HCT116 (cell line): ENCODE measurements around the gene C1orf159.

Source experiments
- CEBPB ChIP-seq: IDR thresholded peaks from 2 replicates; pipeline ENCODE4 v1.6.1; 2012; ENCODE audit warnings: low read depth
- EZH2 ChIP-seq: fragments of 200-600 bp; sonication (generic); IDR thresholded peaks from 2 replicates; pipeline ENCODE4 v1.6.1; 2017; ENCODE audit warnings: antibody characterized with exemption, mixed run types
- JUND ChIP-seq: IDR thresholded peaks from 2 replicates; pipeline ENCODE4 v1.6.1; 2012
- POLR2A ChIP-seq: IDR thresholded peaks from 2 replicates; pipeline ENCODE4 v1.7.0; 2011; ENCODE audit warnings: borderline replicate concordance; ENCODE audit not compliant: insufficient read depth, insufficient read length; ENCODE audit errors: extremely low read depth
- POLR2AphosphoS5 ChIP-seq: IDR thresholded peaks from 2 replicates; pipeline ENCODE4 v1.6.1; 2011; ENCODE audit warnings: mild to moderate bottlenecking, low read depth, low read length, moderate library complexity
- SP1 ChIP-seq: IDR thresholded peaks from 2 replicates; pipeline ENCODE4 v1.6.1; 2012; ENCODE audit warnings: low read depth
- YY1 ChIP-seq: IDR thresholded peaks from 2 replicates; pipeline ENCODE4 v1.6.1; 2011; ENCODE audit warnings: low read length, low read depth, moderate library complexity, mild to moderate bottlenecking; ENCODE audit not compliant: insufficient replicate concordance; ENCODE audit errors: extremely low read depth
- ZFX ChIP-seq: fragments of 450-650 bp; IDR thresholded peaks from 2 replicates; pipeline ENCODE4 v1.6.1; 2017
- TF ChIP-seq, protein P1 (sequence below), 3 experiments: fragments of 200-600 bp in 1 of 3; sonication (generic) in 1 of 3; IDR thresholded peaks in 2 of 3; conservative IDR thresholded peaks in 1 of 3; 2 replicates each; pipeline ENCODE4 v1.5.1; 2012 to 2017; ENCODE audit warnings: low read depth in 2 of 3, low read length in 2 of 3, antibody characterized with exemption in 1 of 3, borderline replicate concordance in 1 of 3, control low read depth in 1 of 3, mild to moderate bottlenecking in 1 of 3, mixed read lengths in 1 of 3, mixed run types in 1 of 3, moderate library complexity in 1 of 3; ENCODE audit not compliant: insufficient read depth in 1 of 3
- TF ChIP-seq, protein P2 (sequence below): IDR thresholded peaks from 2 replicates; pipeline ENCODE4 v1.6.1; 2012; ENCODE audit warnings: low read depth

DNA sequence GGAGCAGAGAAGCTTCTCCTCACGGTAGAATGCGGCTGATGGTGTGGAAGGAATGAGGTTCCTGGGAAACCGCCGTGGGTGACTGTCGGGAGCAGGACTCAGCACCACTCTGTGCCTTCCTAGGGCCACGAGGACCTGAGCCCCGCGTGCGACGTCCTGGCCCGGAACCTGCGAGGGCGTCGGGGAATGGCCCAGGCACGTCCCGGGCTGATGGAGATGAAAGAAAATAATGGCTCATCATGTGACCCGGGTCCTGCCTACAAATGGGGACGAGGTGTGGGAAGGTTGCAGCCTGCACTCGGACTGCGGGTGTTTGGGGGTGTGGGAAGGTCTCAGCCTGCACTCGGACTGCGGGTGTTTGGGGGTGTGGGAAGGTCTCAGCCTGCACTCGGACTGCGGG, 32.7 kb upstream of the C1orf159 start:
- TF ChIP-seq POLR2A = no peak
- TF ChIP-seq, protein P1, sequence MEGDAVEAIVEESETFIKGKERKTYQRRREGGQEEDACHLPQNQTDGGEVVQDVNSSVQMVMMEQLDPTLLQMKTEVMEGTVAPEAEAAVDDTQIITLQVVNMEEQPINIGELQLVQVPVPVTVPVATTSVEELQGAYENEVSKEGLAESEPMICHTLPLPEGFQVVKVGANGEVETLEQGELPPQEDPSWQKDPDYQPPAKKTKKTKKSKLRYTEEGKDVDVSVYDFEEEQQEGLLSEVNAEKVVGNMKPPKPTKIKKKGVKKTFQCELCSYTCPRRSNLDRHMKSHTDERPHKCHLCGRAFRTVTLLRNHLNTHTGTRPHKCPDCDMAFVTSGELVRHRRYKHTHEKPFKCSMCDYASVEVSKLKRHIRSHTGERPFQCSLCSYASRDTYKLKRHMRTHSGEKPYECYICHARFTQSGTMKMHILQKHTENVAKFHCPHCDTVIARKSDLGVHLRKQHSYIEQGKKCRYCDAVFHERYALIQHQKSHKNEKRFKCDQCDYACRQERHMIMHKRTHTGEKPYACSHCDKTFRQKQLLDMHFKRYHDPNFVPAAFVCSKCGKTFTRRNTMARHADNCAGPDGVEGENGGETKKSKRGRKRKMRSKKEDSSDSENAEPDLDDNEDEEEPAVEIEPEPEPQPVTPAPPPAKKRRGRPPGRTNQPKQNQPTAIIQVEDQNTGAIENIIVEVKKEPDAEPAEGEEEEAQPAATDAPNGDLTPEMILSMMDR (IDR thresholded peaks at IDR 0.05 in 2 of 3, conservative IDR thresholded peaks at IDR 0.05 in 1 of 3; ENCODE audit: borderline replicate concordance in 1 of 3, insufficient read depth in 1 of 3, low read depth in 2 of 3, low read length in 2 of 3) = no peak
- TF ChIP-seq ZFX = no peak
- TF ChIP-seq CEBPB = no peak
- TF ChIP-seq JUND = no peak
- TF ChIP-seq SP1 = no peak
- TF ChIP-seq, protein P2, sequence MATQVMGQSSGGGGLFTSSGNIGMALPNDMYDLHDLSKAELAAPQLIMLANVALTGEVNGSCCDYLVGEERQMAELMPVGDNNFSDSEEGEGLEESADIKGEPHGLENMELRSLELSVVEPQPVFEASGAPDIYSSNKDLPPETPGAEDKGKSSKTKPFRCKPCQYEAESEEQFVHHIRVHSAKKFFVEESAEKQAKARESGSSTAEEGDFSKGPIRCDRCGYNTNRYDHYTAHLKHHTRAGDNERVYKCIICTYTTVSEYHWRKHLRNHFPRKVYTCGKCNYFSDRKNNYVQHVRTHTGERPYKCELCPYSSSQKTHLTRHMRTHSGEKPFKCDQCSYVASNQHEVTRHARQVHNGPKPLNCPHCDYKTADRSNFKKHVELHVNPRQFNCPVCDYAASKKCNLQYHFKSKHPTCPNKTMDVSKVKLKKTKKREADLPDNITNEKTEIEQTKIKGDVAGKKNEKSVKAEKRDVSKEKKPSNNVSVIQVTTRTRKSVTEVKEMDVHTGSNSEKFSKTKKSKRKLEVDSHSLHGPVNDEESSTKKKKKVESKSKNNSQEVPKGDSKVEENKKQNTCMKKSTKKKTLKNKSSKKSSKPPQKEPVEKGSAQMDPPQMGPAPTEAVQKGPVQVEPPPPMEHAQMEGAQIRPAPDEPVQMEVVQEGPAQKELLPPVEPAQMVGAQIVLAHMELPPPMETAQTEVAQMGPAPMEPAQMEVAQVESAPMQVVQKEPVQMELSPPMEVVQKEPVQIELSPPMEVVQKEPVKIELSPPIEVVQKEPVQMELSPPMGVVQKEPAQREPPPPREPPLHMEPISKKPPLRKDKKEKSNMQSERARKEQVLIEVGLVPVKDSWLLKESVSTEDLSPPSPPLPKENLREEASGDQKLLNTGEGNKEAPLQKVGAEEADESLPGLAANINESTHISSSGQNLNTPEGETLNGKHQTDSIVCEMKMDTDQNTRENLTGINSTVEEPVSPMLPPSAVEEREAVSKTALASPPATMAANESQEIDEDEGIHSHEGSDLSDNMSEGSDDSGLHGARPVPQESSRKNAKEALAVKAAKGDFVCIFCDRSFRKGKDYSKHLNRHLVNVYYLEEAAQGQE = no peak
- no peak for TF ChIP-seq YY1
- TF ChIP-seq POLR2AphosphoS5 = no peak
- no peak for TF ChIP-seq EZH2
